PC-9 (cell line): ENCODE data around the gene EIF4G3.

Source experiments
- EZH2 ChIP-seq: fragments of 200-600 bp; sonication (generic); IDR thresholded peaks from 2 replicates; pipeline ENCODE4 v1.8.0; 2017; ENCODE audit warnings: antibody characterized with exemption, low read depth
- TF ChIP-seq, protein P1 (sequence below): fragments of 200-600 bp; sonication (generic); conservative IDR thresholded peaks from 2 replicates; pipeline ENCODE4 v1.6.1; 2017; ENCODE audit warnings: mixed run types, antibody characterized with exemption, mild to moderate bottlenecking, moderate library complexity

DNA sequence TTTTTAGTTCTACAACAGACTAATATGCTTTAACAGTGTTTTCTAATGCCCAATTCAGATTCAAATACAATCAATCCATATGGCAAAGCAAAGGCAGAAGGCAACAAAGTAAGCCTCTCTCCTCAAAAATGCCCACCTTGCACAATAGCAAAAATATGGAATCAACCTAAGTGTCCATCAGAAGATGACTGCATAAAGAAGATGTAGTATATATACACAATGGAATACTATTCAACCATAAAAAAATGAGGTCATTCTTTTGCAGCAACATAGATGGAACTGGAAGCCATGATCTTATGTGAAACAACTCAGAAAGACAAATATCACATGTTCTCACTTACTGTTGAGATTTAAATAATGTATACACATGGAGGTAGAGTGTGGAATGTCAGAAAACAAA, 80.7 kb downstream of the EIF4G3 start:
- TF ChIP-seq, protein P1, sequence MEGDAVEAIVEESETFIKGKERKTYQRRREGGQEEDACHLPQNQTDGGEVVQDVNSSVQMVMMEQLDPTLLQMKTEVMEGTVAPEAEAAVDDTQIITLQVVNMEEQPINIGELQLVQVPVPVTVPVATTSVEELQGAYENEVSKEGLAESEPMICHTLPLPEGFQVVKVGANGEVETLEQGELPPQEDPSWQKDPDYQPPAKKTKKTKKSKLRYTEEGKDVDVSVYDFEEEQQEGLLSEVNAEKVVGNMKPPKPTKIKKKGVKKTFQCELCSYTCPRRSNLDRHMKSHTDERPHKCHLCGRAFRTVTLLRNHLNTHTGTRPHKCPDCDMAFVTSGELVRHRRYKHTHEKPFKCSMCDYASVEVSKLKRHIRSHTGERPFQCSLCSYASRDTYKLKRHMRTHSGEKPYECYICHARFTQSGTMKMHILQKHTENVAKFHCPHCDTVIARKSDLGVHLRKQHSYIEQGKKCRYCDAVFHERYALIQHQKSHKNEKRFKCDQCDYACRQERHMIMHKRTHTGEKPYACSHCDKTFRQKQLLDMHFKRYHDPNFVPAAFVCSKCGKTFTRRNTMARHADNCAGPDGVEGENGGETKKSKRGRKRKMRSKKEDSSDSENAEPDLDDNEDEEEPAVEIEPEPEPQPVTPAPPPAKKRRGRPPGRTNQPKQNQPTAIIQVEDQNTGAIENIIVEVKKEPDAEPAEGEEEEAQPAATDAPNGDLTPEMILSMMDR: no peak
- no peak for TF ChIP-seq EZH2
